Psoas muscle (tissue), 8 donors: Measurements from ENCODE around the gene CACNG1. TPM values are rescaled to one million over a fixed set of nuclear protein-coding genes. Genes with fewer than 3 reads are reported as not detected.
A peak's percentile ranks its signal among the peaks of the same experiment; 100 is the strongest.
"Not testable (repeated sequence)": the region's sequence is repeated elsewhere in the genome, so short reads cannot be mapped to it uniquely, and the experiment has no call there.

Source experiments
- ATAC-seq, 4 donors: fragments of 200-7000 bp; cut with Tn5 transposase; one replicate each; pipeline ENCODE4 v1.9.1; 2020; ENCODE audit warnings: moderate library complexity in 3 of 4, mild to moderate bottlenecking in 2 of 4
- DNase-seq, 2 donors: peaks; one replicate each; pipeline ENCODE4 v3.0.0-alpha.2; 2020
- H3K27ac ChIP-seq: fragments of 200-600 bp; one replicate; pipeline ENCODE4 v1.8.0; 2022
- H3K27me3 ChIP-seq, 3 donors: fragments of 200-600 bp in 1 of 3; one replicate each; pipeline versions ENCODE4 v1.6.1 to v1.8.0; 2013 to 2022; ENCODE audit warnings: low read length in 2 of 3, mild to moderate bottlenecking in 2 of 3, moderate library complexity in 1 of 3; ENCODE audit not compliant: insufficient read depth in 3 of 3
- H3K36me3 ChIP-seq, 2 donors: fragments of 200-600 bp in 1 of 2; one replicate each; pipeline versions ENCODE4 v1.6.1 to v1.8.0; 2013 to 2022; ENCODE audit warnings: low read depth in 1 of 2, mild to moderate bottlenecking in 1 of 2, moderate library complexity in 1 of 2; ENCODE audit not compliant: insufficient read depth in 1 of 2
- H3K4me1 ChIP-seq: fragments of 200-600 bp; one replicate; pipeline ENCODE4 v1.8.0; 2022
- H3K4me3 ChIP-seq: fragments of 200-600 bp; one replicate; pipeline ENCODE4 v1.8.0; 2022; ENCODE audit warnings: mild to moderate bottlenecking
- H3K9me3 ChIP-seq: fragments of 200-600 bp; one replicate; pipeline ENCODE4 v1.8.0; 2022
- WGBS, 3 donors: extraction: QIAGEN DNeasy Blood & Tissue Kit; methylation state at CpG; one replicate each; pipeline versions ENCODE4 v1.1.6 to v1.1.7; 2013; 5-methylcytosine and 5-hydroxymethylcytosine counted together
- intact Hi-C, 2 donors: fragments of 100-400 bp; cut with DNase I; formaldehyde crosslinking; loops; one replicate each; pipeline versions ENCODE4 v1.11.0 to v1.14.2; 2022
- polyA plus RNA-seq, 3 donors: library from polyadenylated mRNA; stranded (reverse); fragments of 200-250 nt; gene quantifications; one replicate each; pipeline ENCODE4 v1.2.3, GENCODE V29; 2013
- total RNA-seq, 4 donors: library from RNA; stranded (reverse); fragmentation: NEBNext Ultra II Directional in 2 of 4; extraction: Animal tissue kit (Norgen Biotek cat#: 25700) in 2 of 4; gene quantifications; one replicate each; pipeline versions ENCODE4 v1.2.1 to v1.2.4, GENCODE V29; 2021 to 2023
- TF ChIP-seq, protein P1 (sequence below): fragments of 200-600 bp; IDR thresholded peaks from one replicate; pipeline ENCODE4 v1.8.0; 2022; ENCODE audit warnings: antibody characterized with exemption
- donor health status: healthy with polysubstance abuse.
- donor health status: DM: no; HTN: no; CAD: no; lungs with moderate emphysema.
- donor health status: Bipolar disorder and iron deficiency.
- donor health status: healthy.
- donor health status: DM: yes; HTN: yes; CAD: no.
- donor health status: DM: no; HTN: no; CAD: no.
- donor health status: DM: no; HTN: no; CAD: no.
- donor health status: DM: yes; HTN: yes; CAD: no.

Gene CACNG1
- total and polyA plus RNA-seq, 7 donors, result 20.3 to 312 (median 72.5) TPM

DNA sequence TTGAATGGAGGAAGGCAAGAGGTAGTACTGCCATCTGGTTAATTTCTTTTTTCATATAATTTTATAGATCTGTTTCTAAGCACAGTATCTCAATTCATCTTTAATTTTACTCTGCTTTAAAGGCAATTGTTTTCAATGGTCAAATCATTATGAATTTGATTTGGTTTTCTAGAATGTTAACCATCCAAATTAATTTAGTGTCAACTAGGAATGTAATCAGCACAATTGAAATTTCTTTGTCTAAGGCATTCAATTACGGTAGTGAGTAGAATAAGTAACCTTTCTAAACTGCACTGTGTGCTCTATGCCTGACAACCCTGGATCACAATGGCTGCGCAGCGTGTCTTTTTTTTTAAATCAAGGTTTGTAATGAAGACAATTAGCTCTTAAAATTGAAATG lies 44.3 kb downstream of the CACNG1 start:
- Histone ChIP-seq H3K27ac (no peak overlapping the region), H3K4me3 (no peak overlapping the region), H3K9me3 (no peaks in the 10 kb centered on the region), H3K27me3 (no peaks in the 10 kb centered on the region), H3K4me1 (no peaks in the 10 kb centered on the region), H3K36me3 (peaks cover 4 to 23% of the 10 kb centered on the region in 2 donors)
- DNase-seq, result no peak
- TF ChIP-seq, protein P1, sequence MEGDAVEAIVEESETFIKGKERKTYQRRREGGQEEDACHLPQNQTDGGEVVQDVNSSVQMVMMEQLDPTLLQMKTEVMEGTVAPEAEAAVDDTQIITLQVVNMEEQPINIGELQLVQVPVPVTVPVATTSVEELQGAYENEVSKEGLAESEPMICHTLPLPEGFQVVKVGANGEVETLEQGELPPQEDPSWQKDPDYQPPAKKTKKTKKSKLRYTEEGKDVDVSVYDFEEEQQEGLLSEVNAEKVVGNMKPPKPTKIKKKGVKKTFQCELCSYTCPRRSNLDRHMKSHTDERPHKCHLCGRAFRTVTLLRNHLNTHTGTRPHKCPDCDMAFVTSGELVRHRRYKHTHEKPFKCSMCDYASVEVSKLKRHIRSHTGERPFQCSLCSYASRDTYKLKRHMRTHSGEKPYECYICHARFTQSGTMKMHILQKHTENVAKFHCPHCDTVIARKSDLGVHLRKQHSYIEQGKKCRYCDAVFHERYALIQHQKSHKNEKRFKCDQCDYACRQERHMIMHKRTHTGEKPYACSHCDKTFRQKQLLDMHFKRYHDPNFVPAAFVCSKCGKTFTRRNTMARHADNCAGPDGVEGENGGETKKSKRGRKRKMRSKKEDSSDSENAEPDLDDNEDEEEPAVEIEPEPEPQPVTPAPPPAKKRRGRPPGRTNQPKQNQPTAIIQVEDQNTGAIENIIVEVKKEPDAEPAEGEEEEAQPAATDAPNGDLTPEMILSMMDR, result no peak
- intact Hi-C loops, result no loop called here
- WGBS, 3 donors, result 97 to 98% (median 98%) methylated on average over 3 of the region's 3 CpGs
- ATAC-seq, result no peak

- Histone ChIP-seq H3K9me3 (no peaks in the 10 kb centered on the region), H3K27me3 (no peaks in the 10 kb centered on the region), H3K4me3 (no peak overlapping the region), H3K4me1 (peaks cover under 1% of the 10 kb centered on the region), H3K36me3 (peaks cover 4 to 14% of the 10 kb centered on the region in 2 donors), H3K27ac (no peak overlapping the region)
- TF ChIP-seq, protein P1, result no peak
- DNase-seq (no peak), ATAC-seq (no peak)
- intact Hi-C loops, result no loop called here
Measured at GRCh38 chr17:67090341-67090740, 46.0 kb downstream of the CACNG1 start.

DNA sequence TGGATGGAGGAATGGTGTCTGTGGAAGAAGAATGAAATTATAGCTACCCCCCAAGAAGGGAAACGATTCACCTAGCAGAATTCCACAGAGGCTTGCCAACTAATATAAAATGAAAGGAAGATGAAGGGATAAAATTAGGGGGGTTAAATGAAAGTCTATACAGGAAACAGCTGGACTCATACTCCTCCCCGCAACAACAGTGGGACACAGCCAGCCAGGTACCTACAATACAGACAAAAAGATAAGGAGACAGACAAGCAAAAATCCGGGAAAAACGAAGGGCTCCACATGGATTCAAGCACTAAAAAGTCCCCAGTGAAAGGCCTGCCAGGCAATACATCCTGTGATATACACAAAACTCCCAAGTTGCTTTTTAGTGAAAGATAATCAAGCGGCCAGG lies 47.9 kb downstream of the CACNG1 start:
- TF ChIP-seq, protein P1, result no peak
- intact Hi-C loops, result no loop called here
- Histone ChIP-seq H3K36me3 (no peaks in the 10 kb centered on the region), H3K4me1 (peaks cover 19% of the 10 kb centered on the region), H3K4me3 (no peak overlapping the region), H3K9me3 (no peaks in the 10 kb centered on the region), H3K27me3 (no peaks in the 10 kb centered on the region), H3K27ac (no peak overlapping the region)
- 77 to 87% (median 78%) methylated on average over 5 of the region's 5 CpGs for WGBS, 3 donors
- DNase-seq (no peak), ATAC-seq (no peak)

- H3K27ac ChIP-seq, H3K9me3 ChIP-seq, H3K36me3 ChIP-seq, H3K4me3 ChIP-seq, DNase-seq, intact Hi-C loops, H3K27me3 ChIP-seq: not testable (repeated sequence)
- 41 to 73% (median 45%) methylated on average over 7 of the region's 7 CpGs for WGBS, 3 donors
- peak in 2 of 4 donors; percentile 40 to 43 for ATAC-seq
- H3K4me1 ChIP-seq, result peaks cover 23% of the 10 kb centered on the region
Measured at GRCh38 chr17:67092710-67093109, 48.4 kb downstream of the CACNG1 start.

DNA sequence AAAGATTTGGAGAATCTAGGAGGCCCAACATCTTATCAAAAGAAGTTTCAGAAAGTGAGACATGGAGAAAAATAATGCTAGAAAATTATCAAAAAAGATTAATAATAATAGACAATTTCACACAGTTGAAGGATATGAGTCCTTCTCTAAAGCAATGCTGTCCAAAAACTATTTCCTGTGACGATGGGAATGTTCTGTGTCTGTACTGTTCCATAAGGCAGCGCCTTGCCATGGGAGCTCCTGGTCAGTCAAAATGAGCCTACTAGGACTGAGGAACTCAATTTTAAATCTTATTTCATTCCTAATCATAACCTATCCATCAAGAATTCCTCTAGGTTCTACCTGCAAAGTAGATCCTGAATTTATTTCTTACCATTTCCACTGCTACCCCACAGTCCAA lies 49.0 kb downstream of the CACNG1 start:
- H3K4me1 ChIP-seq, result peaks cover 30% of the 10 kb centered on the region
- H3K27ac ChIP-seq, result no peak overlapping the region
- ATAC-seq (no peak), DNase-seq (no peak)
- intact Hi-C loops, result no loop called here
- H3K27me3 ChIP-seq, result no peaks in the 10 kb centered on the region
- no peaks in the 10 kb centered on the region for H3K36me3 ChIP-seq
- TF ChIP-seq, protein P1, result no peak
- H3K4me3 ChIP-seq, result no peak overlapping the region
- no peaks in the 10 kb centered on the region for H3K9me3 ChIP-seq
- WGBS, 3 donors, result 62 to 80% (median 67%) methylated on average over 2 of the region's 2 CpGs

- ATAC-seq, intact Hi-C loops, H3K9me3 ChIP-seq, H3K36me3 ChIP-seq, H3K27ac ChIP-seq, H3K4me3 ChIP-seq, H3K27me3 ChIP-seq, DNase-seq: not testable (repeated sequence)
- peaks cover 41% of the 10 kb centered on the region for H3K4me1 ChIP-seq
- 50 to 94% (median 64%) methylated on average over 1 of the region's 1 CpG for WGBS, 3 donors
Measured at GRCh38 chr17:67095291-67095690, 50.9 kb downstream of the CACNG1 start.
